Measurements from ENCODE around the gene OR6J1.
A peak's percentile ranks its signal among the peaks of the same experiment; 100 is the strongest.

OR6J1 gene

GRCh38 chr14:22606380-22606779, 37.8 kb downstream of the OR6J1 start:
- no peak overlapping the region for H3K4me3 ChIP-seq (ENCODE audit: low read depth, low read length)
- no peak for TF ChIP-seq CTCF (IDR thresholded peaks at IDR 0.05; ENCODE audit: borderline replicate concordance, insufficient read depth, low read depth, low read length)

- no peak overlapping the region for H3K4me3 ChIP-seq (ENCODE audit: low read depth, low read length)
- TF ChIP-seq CTCF (IDR thresholded peaks at IDR 0.05; ENCODE audit: borderline replicate concordance, insufficient read depth, low read depth, low read length) = no peak
Measured at GRCh38 chr14:22602862-22603261, 41.3 kb downstream of the OR6J1 start.

GRCh38 chr14:22601996-22602395, 42.2 kb downstream of the OR6J1 start:
- TF ChIP-seq CTCF (IDR thresholded peaks at IDR 0.05; ENCODE audit: borderline replicate concordance, insufficient read depth, low read depth, low read length) = no peak
- H3K4me3 ChIP-seq (ENCODE audit: low read depth, low read length) = no peak overlapping the region

GRCh38 chr14:22601456-22601855, 42.7 kb downstream of the OR6J1 start:
- H3K4me3 ChIP-seq (ENCODE audit: low read depth, low read length) = no peak overlapping the region
- TF ChIP-seq CTCF (IDR thresholded peaks at IDR 0.05; ENCODE audit: borderline replicate concordance, insufficient read depth, low read depth, low read length) = no peak

GRCh38 chr14:22600027-22600426, 44.1 kb downstream of the OR6J1 start:
- no peak for TF ChIP-seq CTCF (IDR thresholded peaks at IDR 0.05; ENCODE audit: borderline replicate concordance, insufficient read depth, low read depth, low read length)
- no peak overlapping the region for H3K4me3 ChIP-seq (ENCODE audit: low read depth, low read length)

GRCh38 chr14:22599349-22599748, 44.8 kb downstream of the OR6J1 start:
- no peak for TF ChIP-seq CTCF (IDR thresholded peaks at IDR 0.05; ENCODE audit: borderline replicate concordance, insufficient read depth, low read depth, low read length)
- H3K4me3 ChIP-seq (ENCODE audit: low read depth, low read length) = no peak overlapping the region

- TF ChIP-seq CTCF (IDR thresholded peaks at IDR 0.05; ENCODE audit: borderline replicate concordance, insufficient read depth, low read depth, low read length) = 0 out of 2 replicates have a peak, but pooled peaks have one; percentile 15
- peak overlapping the region; percentile 58 for H3K4me3 ChIP-seq (ENCODE audit: low read depth, low read length)
Measured at GRCh38 chr14:22598896-22599244, 45.3 kb downstream of the OR6J1 start.
